HFFc6 (cell line): Measurements from ENCODE around the gene RAPGEF1. TPM values are rescaled to one million over a fixed set of nuclear protein-coding genes. Genes with fewer than 3 reads are reported as not detected.

Experiments used
- DNase-seq: peaks from one replicate; pipeline ENCODE4 v3.0.0-alpha.2; 2018
- H3K27ac Mint-ChIP-seq: 2 replicates; pipeline ENCODE4 v1.8.0; 2020; ENCODE audit warnings: mild to moderate bottlenecking, mixed read lengths
- H3K27me3 Mint-ChIP-seq: 2 replicates; pipeline ENCODE4 v1.8.0; 2021; ENCODE audit warnings: mild to moderate bottlenecking, moderate library complexity, mixed read lengths; ENCODE audit not compliant: insufficient read depth
- H3K36me3 Mint-ChIP-seq: 2 replicates; pipeline ENCODE4 v1.8.0; 2021; ENCODE audit warnings: low read depth, mixed read lengths
- H3K4me1 Mint-ChIP-seq: 2 replicates; pipeline ENCODE4 v1.8.0; 2020; ENCODE audit warnings: low read depth, mixed read lengths
- H3K4me3 Mint-ChIP-seq: 2 replicates; pipeline ENCODE4 v1.8.0; 2020; ENCODE audit warnings: mild to moderate bottlenecking, moderate library complexity, mixed read lengths
- H3K9me3 Mint-ChIP-seq: 2 replicates; pipeline ENCODE4 v1.8.0; 2020; ENCODE audit warnings: mild to moderate bottlenecking, mixed read lengths
- CTCF ChIP-seq: fragments of 200-600 bp; sonication (generic); IDR thresholded peaks from 2 replicates; pipeline ENCODE4 v1.5.0; 2021; ENCODE audit warnings: antibody characterized with exemption, mild to moderate bottlenecking
- total RNA-seq, 6 experiments: library from RNA; stranded (reverse); fragmentation: NEBNext Ultra II Directional; extraction: Animal tissue kit (Norgen Biotek cat#: 25700); gene quantifications; 2 replicates in 1 of 6; 3 replicates in 5 of 6; pipeline ENCODE4 v1.2.3, GENCODE V29; 2021

Gene RAPGEF1
- total RNA-seq, 6 experiments from 2014 or later: 38.6 to 46.6 (median 42.3) TPM

DNA sequence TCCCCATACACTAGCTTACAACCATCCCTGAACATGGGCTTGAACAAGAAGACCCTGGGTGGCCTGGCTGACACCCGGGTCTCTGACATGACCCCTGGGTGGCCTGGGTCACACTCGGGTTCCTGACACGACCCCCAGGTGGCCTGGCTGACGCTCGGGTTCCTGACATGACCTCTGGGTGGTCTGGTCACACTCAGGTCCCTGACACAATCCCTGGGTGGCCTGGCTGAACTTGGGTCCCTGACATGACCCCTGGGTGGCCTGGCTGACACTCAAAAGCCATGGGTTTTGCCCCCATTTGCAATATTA, 156.6 kb downstream of the RAPGEF1 start:
- DNase-seq: no peak
- no peaks in the 10 kb centered on the region for H3K4me1 Mint-ChIP-seq
- no peak overlapping the region for H3K27ac Mint-ChIP-seq
- no peak overlapping the region for H3K4me3 Mint-ChIP-seq
- no peaks in the 10 kb centered on the region for H3K9me3 Mint-ChIP-seq
- peaks cover 15% of the 10 kb centered on the region for H3K36me3 Mint-ChIP-seq
- peaks cover 9% of the 10 kb centered on the region for H3K27me3 Mint-ChIP-seq
- TF ChIP-seq CTCF: no peak

DNA sequence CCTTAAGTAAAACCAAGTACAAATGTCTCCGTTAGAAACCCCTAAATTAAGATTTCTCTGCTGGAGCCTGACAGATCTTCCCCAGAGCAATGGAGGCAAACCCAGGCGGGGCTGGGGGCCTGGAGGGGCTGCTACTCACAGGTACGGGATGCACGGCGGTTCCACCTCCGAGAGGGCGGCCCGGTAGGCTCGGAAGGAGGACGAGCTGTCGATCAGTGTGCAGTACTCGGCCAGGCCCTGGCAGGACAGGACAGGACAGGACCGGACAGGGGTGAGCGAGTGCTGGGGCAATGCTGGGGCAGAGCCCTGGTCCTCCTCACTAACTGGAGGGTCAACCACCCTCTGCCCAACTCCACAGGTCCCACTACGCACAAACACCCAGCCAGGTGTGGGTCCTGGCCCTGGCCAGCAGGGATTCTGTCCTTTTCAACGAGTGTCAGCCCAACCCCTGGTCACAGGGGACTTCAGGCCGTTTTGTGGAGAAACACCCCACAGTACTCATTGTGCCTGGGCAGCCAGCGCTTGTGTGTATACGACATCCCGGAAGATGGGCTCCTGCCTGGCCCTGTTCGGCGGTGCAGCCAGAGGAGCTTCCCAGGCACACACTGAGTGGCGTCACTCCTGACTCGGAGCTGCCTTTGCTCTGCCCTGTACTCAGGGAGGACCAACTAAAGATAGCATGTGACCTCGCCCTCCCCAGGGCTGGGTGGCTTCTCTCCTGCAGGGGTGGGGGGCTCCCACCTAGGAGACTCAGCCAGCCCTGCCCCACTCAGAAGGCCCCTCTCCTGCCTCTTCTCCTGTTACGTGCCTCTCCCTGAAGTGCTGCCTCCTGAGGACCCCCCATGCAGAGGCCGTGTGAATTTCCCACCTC, 157.2 kb downstream of the RAPGEF1 start:
- Mint-ChIP-seq H3K9me3 (no peaks in the 10 kb centered on the region), H3K27ac (no peak overlapping the region), H3K4me3 (no peak overlapping the region), H3K4me1 (no peaks in the 10 kb centered on the region), H3K36me3 (peaks cover 15% of the 10 kb centered on the region), H3K27me3 (peaks cover 9% of the 10 kb centered on the region)
- TF ChIP-seq CTCF: no peak
- no peak for DNase-seq

DNA sequence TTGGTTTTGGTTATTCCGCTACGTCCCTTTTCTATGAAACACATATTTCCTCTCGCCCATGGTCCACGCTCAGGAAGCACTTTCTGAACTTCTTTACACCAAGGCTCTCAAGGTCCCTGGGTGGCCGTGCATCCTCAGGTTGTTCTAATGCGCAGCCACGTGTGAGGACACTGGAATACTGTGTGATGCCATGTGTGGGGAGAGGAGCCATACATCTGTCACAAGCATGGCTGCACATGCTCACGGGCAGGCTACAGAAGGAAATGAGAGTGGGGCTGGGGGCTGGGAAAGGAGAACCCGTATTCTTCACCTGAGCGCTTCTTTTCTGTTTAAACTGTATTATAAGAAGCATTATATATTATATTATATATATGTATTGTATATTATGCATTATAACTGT, 157.8 kb downstream of the RAPGEF1 start:
- Mint-ChIP-seq H3K4me3 (no peak overlapping the region), H3K36me3 (peaks cover 13% of the 10 kb centered on the region), H3K9me3 (no peaks in the 10 kb centered on the region), H3K27ac (no peak overlapping the region), H3K4me1 (no peaks in the 10 kb centered on the region), H3K27me3 (peaks cover 6% of the 10 kb centered on the region)
- no peak for TF ChIP-seq CTCF
- DNase-seq: no peak

- H3K9me3 Mint-ChIP-seq: no peaks in the 10 kb centered on the region
- no peak for TF ChIP-seq CTCF
- DNase-seq: no peak
- H3K4me1 Mint-ChIP-seq: no peaks in the 10 kb centered on the region
- H3K4me3 Mint-ChIP-seq: no peak overlapping the region
- peaks cover 12% of the 10 kb centered on the region; the same call in 1 of the 2 replicates for H3K36me3 Mint-ChIP-seq
- no peak overlapping the region for H3K27ac Mint-ChIP-seq
- H3K27me3 Mint-ChIP-seq: peaks cover 5% of the 10 kb centered on the region
Observed at GRCh38 chr9:131580358-131580757, 159.5 kb downstream of the RAPGEF1 start.

GRCh38 chr9:131579789-131580211, 160.1 kb downstream of the RAPGEF1 start:
- Mint-ChIP-seq H3K36me3 (peaks cover 12% of the 10 kb centered on the region; the same call in 1 of the 2 replicates), H3K27me3 (peaks cover 5% of the 10 kb centered on the region), H3K4me1 (no peaks in the 10 kb centered on the region), H3K27ac (no peak overlapping the region), H3K4me3 (no peak overlapping the region), H3K9me3 (no peaks in the 10 kb centered on the region)
- no peak for DNase-seq
- no peak for TF ChIP-seq CTCF
